CD4-positive, alpha-beta memory T cell (primary cell): ENCODE data around the gene ZMIZ1. TPM values are rescaled to one million over a fixed set of nuclear protein-coding genes. Genes with fewer than 3 reads are reported as not detected.

ENCODE experiments used
- CTCF ChIA-PET: fragments of 350-600 bp; sonication (Branson Sonifier 250); formaldehyde crosslinking; loops from one replicate; lab custom pipeline; 2021; ENCODE audit warnings: inconsistent platforms; ENCODE audit not compliant: partially characterized antibody; lab: Charles Lee
- POLR2A ChIA-PET: fragments of 350-600 bp; sonication (Branson Sonifier 250); formaldehyde crosslinking; loops from one replicate; lab custom pipeline; 2021; ENCODE audit not compliant: partially characterized antibody; lab: Charles Lee
- DNase-seq, 5 donors: peaks; one replicate each; pipeline versions ENCODE4 v3.0.0 to v3.0.0-alpha.2; 2020 to 2022; ENCODE audit warnings: mixed read lengths in 1 of 5
- H3K27ac ChIP-seq: one replicate; pipeline ENCODE4 v1.7.0; 2013; ENCODE audit warnings: low read depth, low read length
- H3K27me3 ChIP-seq: 2 replicates; pipeline ENCODE4 v1.7.0; 2013; ENCODE audit warnings: mild to moderate bottlenecking, low read length, moderate library complexity; ENCODE audit not compliant: insufficient read depth
- H3K36me3 ChIP-seq: 2 replicates; pipeline ENCODE4 v1.7.0; 2013; ENCODE audit warnings: mild to moderate bottlenecking, low read length, moderate library complexity; ENCODE audit not compliant: insufficient read depth
- H3K4me1 ChIP-seq: 2 replicates; pipeline ENCODE4 v1.7.0; 2013; ENCODE audit warnings: mild to moderate bottlenecking, low read length, moderate library complexity; ENCODE audit not compliant: insufficient read depth
- H3K4me3 ChIP-seq, 2 donors: one replicate each; pipeline ENCODE4 v1.7.0; 2013; ENCODE audit warnings: low read length in 2 of 2, mild to moderate bottlenecking in 1 of 2
- H3K9me3 ChIP-seq, 2 donors: one replicate each; pipeline ENCODE4 v1.7.0; 2013; ENCODE audit warnings: low read length in 2 of 2, control low read depth in 1 of 2; ENCODE audit not compliant: control insufficient read depth in 1 of 2
- H3K27ac Mint-ChIP-seq, 7 donors: one replicate each; pipeline ENCODE4 v1.8.0; 2020 to 2021; ENCODE audit warnings: mixed read lengths in 7 of 7, mild to moderate bottlenecking in 6 of 7, inconsistent platforms in 3 of 7, moderate library complexity in 3 of 7
- H3K27me3 Mint-ChIP-seq, 2 donors: one replicate each; pipeline ENCODE4 v1.8.0; 2020 to 2021; ENCODE audit warnings: mixed read lengths in 2 of 2
- H3K36me3 Mint-ChIP-seq, 2 donors: one replicate each; pipeline ENCODE4 v1.8.0; 2020 to 2021; ENCODE audit warnings: mixed read lengths in 2 of 2, inconsistent platforms in 1 of 2, mild to moderate bottlenecking in 1 of 2
- H3K4me1 Mint-ChIP-seq, 4 donors: one replicate each; pipeline ENCODE4 v1.8.0; 2020 to 2021; ENCODE audit warnings: mixed read lengths in 4 of 4, mild to moderate bottlenecking in 1 of 4
- H3K4me3 Mint-ChIP-seq, 8 donors: one replicate each; pipeline ENCODE4 v1.8.0; 2020 to 2021; ENCODE audit warnings: mixed read lengths in 8 of 8, mild to moderate bottlenecking in 7 of 8, moderate library complexity in 6 of 8, inconsistent platforms in 3 of 8
- H3K9me3 Mint-ChIP-seq, 8 donors: one replicate each; pipeline ENCODE4 v1.8.0; 2020 to 2021; ENCODE audit warnings: mixed read lengths in 8 of 8, mild to moderate bottlenecking in 5 of 8, inconsistent platforms in 3 of 8, moderate library complexity in 1 of 8
- intact Hi-C: fragments of 100-400 bp; cut with micrococcal nuclease; formaldehyde crosslinking; loops from one replicate; pipeline ENCODE4 v1.15.1; 2023
- polyA plus RNA-seq, 2 donors: library from polyadenylated mRNA; unstranded; fragments of 300-500 nt; fragmentation: Illumina TruSeq; gene quantifications; one replicate each; pipeline ENCODE4 v1.2.3, GENCODE V29; 2021
- total RNA-seq, 2 experiments: library from RNA; stranded (reverse); gene quantifications; one replicate each; pipeline ENCODE4 v1.2.3, GENCODE V29; 2021

ZMIZ1 gene
- total and polyA plus RNA-seq, 4 experiments from 2014 or later: 0.58 to 25.4 (median 14.0) TPM

GRCh38 chr10:79180414-79181221 is 111.9 kb downstream of the ZMIZ1 start:
- H3K4me3 Mint-ChIP-seq: no peak overlapping the region

DNA sequence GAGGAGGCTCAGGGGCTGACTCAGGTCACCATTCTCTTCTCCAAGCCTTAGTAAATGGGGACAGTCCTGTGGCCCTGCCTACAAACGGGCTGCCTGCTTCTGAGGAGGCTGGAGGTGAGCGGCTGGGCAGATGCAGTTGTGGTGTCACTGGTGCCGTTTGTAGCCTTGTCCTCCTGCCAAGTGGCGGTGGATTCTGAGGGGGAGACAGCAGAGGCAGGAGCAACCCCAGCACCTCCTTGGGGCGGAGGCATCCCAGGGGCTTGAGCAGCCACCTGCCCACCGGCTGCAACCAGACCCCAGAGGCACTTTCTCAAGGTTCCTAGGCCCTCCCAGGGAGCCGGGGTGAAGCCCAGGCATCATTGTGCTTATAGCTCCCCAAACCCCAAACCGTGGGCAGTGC is 112.5 kb downstream of the ZMIZ1 start:
- H3K27me3 Mint-ChIP-seq: no peaks in the 10 kb centered on the region
- peak overlapping the region in 1 of 7 donors; percentile 22 for H3K27ac Mint-ChIP-seq
- POLR2A ChIA-PET: no interaction called here
- no peak for DNase-seq
- H3K4me1 Mint-ChIP-seq: peaks cover 0 to 4% (median 2%) of the 10 kb centered on the region in 4 donors
- Histone ChIP-seq H3K4me1 (no peaks in the 10 kb centered on the region), H3K36me3 (no peaks in the 10 kb centered on the region), H3K27me3 (no peaks in the 10 kb centered on the region), H3K4me3 (no peak overlapping the region), H3K27ac (no peak overlapping the region), H3K9me3 (no peaks in the 10 kb centered on the region)
- CTCF ChIA-PET: interaction anchor here (1.5 kb wide), 1 partner anchor 14 kb away, joined by 9 read pairs; no protein-coding TSS in a partner anchor
- H3K4me3 Mint-ChIP-seq: no peak overlapping the region
- intact Hi-C loops: no loop called here
- H3K9me3 Mint-ChIP-seq: no peaks in the 10 kb centered on the region
- peaks cover under 1 to 2% of the 10 kb centered on the region in 2 donors for H3K36me3 Mint-ChIP-seq

More at GRCh38 chr10:79180414-79181221, 111.9 kb downstream of the ZMIZ1 start:
- H3K4me1 Mint-ChIP-seq: peaks cover 0 to 4% (median 2%) of the 10 kb centered on the region in 4 donors
- Histone ChIP-seq H3K4me3 (no peak overlapping the region), H3K9me3 (no peaks in the 10 kb centered on the region), H3K27ac (no peak overlapping the region), H3K36me3 (no peaks in the 10 kb centered on the region), H3K27me3 (no peaks in the 10 kb centered on the region), H3K4me1 (no peaks in the 10 kb centered on the region)
- peaks cover 0 to 2% of the 10 kb centered on the region in 2 donors for H3K36me3 Mint-ChIP-seq
- CTCF ChIA-PET: interaction anchor here (1.5 kb wide), 1 partner anchor 15 kb away, joined by 9 read pairs; no protein-coding TSS in a partner anchor
- H3K27ac Mint-ChIP-seq: peak overlapping the region in 3 of 7 donors; percentile 22 to 42 (median 29)
- H3K27me3 Mint-ChIP-seq: no peaks in the 10 kb centered on the region
- intact Hi-C loops: no loop called here
- no peak for DNase-seq
- POLR2A ChIA-PET: no interaction called here
- H3K9me3 Mint-ChIP-seq: no peaks in the 10 kb centered on the region

DNA sequence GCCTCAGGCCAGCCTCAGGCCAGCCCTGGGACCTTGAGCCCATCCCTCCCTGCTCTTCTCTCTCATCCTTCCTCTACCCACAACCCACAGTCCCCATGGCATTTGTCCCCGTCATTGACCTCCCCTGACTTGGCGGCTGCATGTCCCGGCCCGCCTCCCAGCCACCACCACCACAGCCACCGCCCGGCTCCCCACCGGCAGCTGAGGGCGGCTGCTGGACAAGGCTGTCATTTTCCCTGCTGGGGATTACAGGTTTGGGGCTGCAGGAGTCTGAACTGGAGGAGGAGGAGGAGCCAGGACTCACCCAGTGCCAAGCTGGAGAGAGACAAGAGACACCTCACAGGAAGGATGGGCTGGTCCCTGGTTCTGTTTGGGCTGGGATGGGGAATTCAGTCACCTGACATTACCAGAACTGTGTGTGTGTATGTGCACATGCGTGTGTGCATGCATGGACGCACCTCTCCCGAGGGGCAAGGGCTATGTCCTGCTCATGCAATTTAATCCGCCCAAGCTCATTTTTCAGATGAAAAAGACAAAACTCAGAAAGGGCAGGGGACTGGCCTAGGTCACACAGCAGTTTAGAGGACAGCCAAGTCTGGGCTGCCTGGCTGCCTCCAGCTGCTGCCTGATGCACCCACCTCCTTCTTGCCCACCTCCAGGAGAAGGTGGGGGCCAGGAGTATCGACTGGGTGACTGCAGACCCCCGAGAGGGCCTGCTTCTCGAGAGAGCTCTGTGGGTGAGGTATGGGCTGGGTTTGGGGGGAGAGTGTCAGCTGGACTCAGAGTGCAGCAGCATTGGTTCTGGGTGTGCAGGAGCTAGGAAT is 113.1 kb downstream of the ZMIZ1 start:
- Histone ChIP-seq H3K4me1 (no peaks in the 10 kb centered on the region), H3K36me3 (no peaks in the 10 kb centered on the region), H3K27ac (no peak overlapping the region), H3K4me3 (no peak overlapping the region), H3K9me3 (no peaks in the 10 kb centered on the region), H3K27me3 (no peaks in the 10 kb centered on the region)
- POLR2A ChIA-PET: no interaction called here
- CTCF ChIA-PET: interaction anchor here (1.5 kb wide), 1 partner anchor 13 kb away, joined by 9 read pairs; no protein-coding TSS in a partner anchor
- peak overlapping the region in 1 of 7 donors; percentile 18 for H3K27ac Mint-ChIP-seq
- H3K9me3 Mint-ChIP-seq: no peaks in the 10 kb centered on the region
- DNase-seq: no peak
- intact Hi-C loops: no loop called here
- H3K27me3 Mint-ChIP-seq: no peaks in the 10 kb centered on the region
- H3K4me1 Mint-ChIP-seq: peaks cover 0 to 4% (median 2%) of the 10 kb centered on the region in 4 donors
- no peak overlapping the region for H3K4me3 Mint-ChIP-seq
- peaks cover 2 to 5% of the 10 kb centered on the region in 2 donors for H3K36me3 Mint-ChIP-seq

- H3K9me3 ChIP-seq: no peaks in the 10 kb centered on the region
- Mint-ChIP-seq H3K4me3 (no peak overlapping the region), H3K9me3 (no peaks in the 10 kb centered on the region), H3K27me3 (no peaks in the 10 kb centered on the region), H3K36me3 (peaks cover 5% of the 10 kb centered on the region in 2 donors), H3K4me1 (peaks cover 0 to 4% (median 2%) of the 10 kb centered on the region in 4 donors), H3K27ac (peak overlapping the region in 3 of 7 donors; percentile 34 to 82 (median 59))
- no peak overlapping the region for H3K4me3 ChIP-seq
- no peaks in the 10 kb centered on the region for H3K27me3 ChIP-seq
- no peak overlapping the region for H3K27ac ChIP-seq
- no peaks in the 10 kb centered on the region for H3K36me3 ChIP-seq
- POLR2A ChIA-PET: no interaction called here
- H3K4me1 ChIP-seq: no peaks in the 10 kb centered on the region
- CTCF ChIA-PET: interaction anchor here (0.7 kb wide), 1 partner anchor 12 kb away, joined by 3 read pairs; no protein-coding TSS in a partner anchor
- DNase-seq: no peak
- intact Hi-C loops: no loop called here
Measured at GRCh38 chr10:79182781-79183467, 114.2 kb downstream of the ZMIZ1 start.

DNA sequence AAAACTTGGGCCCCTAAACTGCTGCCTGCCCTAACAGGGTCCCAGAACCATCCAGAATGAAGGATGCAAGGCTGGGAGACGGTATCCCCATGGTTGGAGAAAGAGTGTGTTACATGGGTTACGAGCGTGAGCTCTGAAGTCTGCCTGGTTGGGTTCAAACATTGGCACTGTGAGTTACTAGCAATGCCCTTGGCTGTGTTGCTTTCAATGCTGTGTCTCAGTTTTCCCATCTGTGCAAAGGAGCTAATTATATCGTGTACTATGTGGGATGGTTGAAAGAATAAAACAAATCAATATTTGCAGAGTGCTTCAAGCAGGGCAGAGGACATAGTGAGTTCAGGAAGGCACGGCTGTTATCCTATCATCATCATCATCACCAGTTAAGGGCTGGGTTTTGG is 114.7 kb downstream of the ZMIZ1 start:
- no peaks in the 10 kb centered on the region for H3K36me3 ChIP-seq
- CTCF ChIA-PET: interaction anchor here (0.7 kb wide), 1 partner anchor 12 kb away, joined by 3 read pairs; no protein-coding TSS in a partner anchor
- no peaks in the 10 kb centered on the region for H3K9me3 Mint-ChIP-seq
- intact Hi-C loops: no loop called here
- H3K9me3 ChIP-seq: no peaks in the 10 kb centered on the region
- H3K4me1 Mint-ChIP-seq: peaks cover 0 to 4% (median 2%) of the 10 kb centered on the region in 4 donors
- no peak for DNase-seq
- H3K4me3 ChIP-seq: no peak overlapping the region
- peaks cover 3 to 5% of the 10 kb centered on the region in 2 donors for H3K36me3 Mint-ChIP-seq
- peak overlapping the region in 1 of 7 donors; percentile 34 for H3K27ac Mint-ChIP-seq
- no peak overlapping the region for H3K27ac ChIP-seq
- H3K27me3 ChIP-seq: no peaks in the 10 kb centered on the region
- no peaks in the 10 kb centered on the region for H3K27me3 Mint-ChIP-seq
- H3K4me3 Mint-ChIP-seq: no peak overlapping the region
- POLR2A ChIA-PET: no interaction called here
- H3K4me1 ChIP-seq: no peaks in the 10 kb centered on the region

GRCh38 chr10:79184145-79184625 is 115.4 kb downstream of the ZMIZ1 start:
- H3K9me3 ChIP-seq: no peaks in the 10 kb centered on the region
- DNase-seq: no peak
- H3K36me3 ChIP-seq: no peaks in the 10 kb centered on the region
- Mint-ChIP-seq H3K27ac (peak overlapping the region in 1 of 7 donors; percentile 52), H3K27me3 (no peaks in the 10 kb centered on the region), H3K9me3 (no peaks in the 10 kb centered on the region), H3K4me1 (peaks cover 0 to 4% (median 2%) of the 10 kb centered on the region in 4 donors), H3K4me3 (no peak overlapping the region), H3K36me3 (peaks cover 3 to 5% of the 10 kb centered on the region in 2 donors)
- no peak overlapping the region for H3K4me3 ChIP-seq
- no peaks in the 10 kb centered on the region for H3K27me3 ChIP-seq
- ChIA-PET POLR2A (no interaction called here), CTCF (interaction anchor here (1.1 kb wide), 1 partner anchor 12 kb away, joined by 3 read pairs; no protein-coding TSS in a partner anchor)
- no peaks in the 10 kb centered on the region for H3K4me1 ChIP-seq
- no peak overlapping the region for H3K27ac ChIP-seq
- intact Hi-C loops: no loop called here
